Activated CD4-positive, alpha-beta T cell treated with anti-CD3 and anti-CD28 coated beads, Interleukin-2, amount 10 ng/mL, durations not matched to agents 24 days and 14 days (primary cell): ENCODE measurements around the gene TLX1. TPM values are rescaled to one million over a fixed set of nuclear protein-coding genes. Genes with fewer than 3 reads are reported as not detected.

ENCODE experiments used
- DNase-seq: peaks from one replicate; pipeline ENCODE4 v3.0.0; 2022
- H3K27ac Mint-ChIP-seq: one replicate; pipeline ENCODE4 v1.8.0; 2022; ENCODE audit warnings: mild to moderate bottlenecking, mixed read lengths
- H3K27me3 Mint-ChIP-seq: one replicate; pipeline ENCODE4 v1.8.0; 2022; ENCODE audit warnings: mixed read lengths
- H3K36me3 Mint-ChIP-seq: one replicate; pipeline ENCODE4 v1.8.0; 2022; ENCODE audit warnings: low read depth, mild to moderate bottlenecking, mixed read lengths
- H3K4me1 Mint-ChIP-seq: one replicate; pipeline ENCODE4 v1.8.0; 2021; ENCODE audit warnings: mixed read lengths
- H3K4me3 Mint-ChIP-seq: one replicate; pipeline ENCODE4 v1.8.0; 2022; ENCODE audit warnings: mild to moderate bottlenecking, moderate library complexity, mixed read lengths
- H3K9me3 Mint-ChIP-seq: one replicate; pipeline ENCODE4 v1.8.0; 2021; ENCODE audit warnings: mixed read lengths
- intact Hi-C: fragments of 100-400 bp; cut with micrococcal nuclease; formaldehyde crosslinking; loops from one replicate; pipeline ENCODE4 v1.15.1; 2023
- total RNA-seq: library from RNA; stranded (reverse); gene quantifications from 2 replicates; pipeline ENCODE4 v1.2.3, GENCODE V29; 2022

TLX1 gene
- not detected in 2 replicates for total RNA-seq

GRCh38 chr10:101130984-101131961, at the start of gene TLX1:
TLX1 (plus strand) TSS chr10:101131300; CDS start chr10:101131542, 242 bp downstream.
- DNase-seq, result peak; percentile 59
- Mint-ChIP-seq H3K4me3 (no peak within 1 kb of the TSS), H3K27me3 (peaks cover 85% of the 10 kb centered on the region), H3K4me1 (peaks cover 13% of the 10 kb centered on the region), H3K27ac (no peak within 1 kb of the TSS), H3K36me3 (peaks cover 1% of the 10 kb centered on the region), H3K9me3 (no peaks in the 10 kb centered on the region)
- intact Hi-C loops, result loop anchor here (5.0 to 10.0 kb wide), 2 partner anchors 304 to 644 kb away; partner anchors contain the start of gene FGF8

DNA sequence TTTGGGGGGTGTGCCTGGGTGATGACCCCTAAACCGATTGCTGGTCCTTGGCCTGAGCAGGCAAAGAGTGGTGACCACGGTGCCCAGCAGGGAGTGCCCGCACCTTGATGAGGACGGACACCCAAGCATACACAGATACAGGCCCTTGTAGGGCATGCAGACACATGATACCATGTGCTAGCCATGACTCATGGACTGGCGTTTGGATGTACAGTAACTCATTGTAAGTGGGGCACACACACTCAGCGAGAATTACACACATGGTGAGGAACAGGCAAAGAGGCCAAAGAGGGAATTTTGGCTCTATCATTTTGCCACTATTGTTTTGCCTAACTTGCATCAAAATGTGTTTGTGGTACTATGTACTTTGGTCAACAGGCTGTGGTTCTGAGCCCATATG, 45.3 kb upstream of the TLX1 start:
- peaks cover 53% of the 10 kb centered on the region for H3K27me3 Mint-ChIP-seq
- no peak overlapping the region for H3K4me3 Mint-ChIP-seq

GRCh38 chr10:101087376-101087775, 43.7 kb upstream of the TLX1 start:
- peaks cover 52% of the 10 kb centered on the region for H3K27me3 Mint-ChIP-seq
- no peaks in the 10 kb centered on the region for H3K9me3 Mint-ChIP-seq
- DNase-seq, result no peak
- H3K4me3 Mint-ChIP-seq, result no peak overlapping the region
- intact Hi-C loops, result no loop called here
- H3K27ac Mint-ChIP-seq, result no peak overlapping the region
- no peaks in the 10 kb centered on the region for H3K36me3 Mint-ChIP-seq
- H3K4me1 Mint-ChIP-seq, result no peaks in the 10 kb centered on the region

More for the DNA sequence above, 45.3 kb upstream of the TLX1 start:
- Mint-ChIP-seq H3K4me1 (no peaks in the 10 kb centered on the region), H3K9me3 (no peaks in the 10 kb centered on the region), H3K27ac (no peak overlapping the region), H3K36me3 (no peaks in the 10 kb centered on the region)
- no peak for DNase-seq
- intact Hi-C loops, result no loop called here

DNA sequence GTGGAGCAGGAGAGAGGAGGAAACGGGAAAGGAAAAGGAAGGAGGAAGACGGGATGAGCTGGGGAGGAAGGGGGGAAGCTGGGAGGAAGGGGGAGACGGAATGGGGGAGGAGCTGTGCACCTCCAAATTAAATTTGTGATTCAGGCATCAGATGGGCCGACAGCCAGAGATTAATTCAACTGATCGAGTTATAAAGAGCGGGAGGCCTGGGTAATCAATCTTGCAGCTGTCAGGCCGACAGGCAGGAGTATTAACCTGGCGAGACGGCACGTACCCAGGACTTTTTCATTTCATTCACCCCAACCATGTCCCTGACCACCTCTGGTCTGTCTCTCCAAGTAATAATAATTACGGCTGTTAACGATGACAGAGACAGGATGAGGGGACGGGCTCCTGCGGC, 43.1 kb upstream of the TLX1 start:
- no peak for DNase-seq
- Mint-ChIP-seq H3K4me1 (no peaks in the 10 kb centered on the region), H3K36me3 (no peaks in the 10 kb centered on the region), H3K9me3 (no peaks in the 10 kb centered on the region), H3K27me3 (peaks cover 51% of the 10 kb centered on the region), H3K4me3 (no peak overlapping the region), H3K27ac (no peak overlapping the region)
- intact Hi-C loops, result no loop called here

DNA sequence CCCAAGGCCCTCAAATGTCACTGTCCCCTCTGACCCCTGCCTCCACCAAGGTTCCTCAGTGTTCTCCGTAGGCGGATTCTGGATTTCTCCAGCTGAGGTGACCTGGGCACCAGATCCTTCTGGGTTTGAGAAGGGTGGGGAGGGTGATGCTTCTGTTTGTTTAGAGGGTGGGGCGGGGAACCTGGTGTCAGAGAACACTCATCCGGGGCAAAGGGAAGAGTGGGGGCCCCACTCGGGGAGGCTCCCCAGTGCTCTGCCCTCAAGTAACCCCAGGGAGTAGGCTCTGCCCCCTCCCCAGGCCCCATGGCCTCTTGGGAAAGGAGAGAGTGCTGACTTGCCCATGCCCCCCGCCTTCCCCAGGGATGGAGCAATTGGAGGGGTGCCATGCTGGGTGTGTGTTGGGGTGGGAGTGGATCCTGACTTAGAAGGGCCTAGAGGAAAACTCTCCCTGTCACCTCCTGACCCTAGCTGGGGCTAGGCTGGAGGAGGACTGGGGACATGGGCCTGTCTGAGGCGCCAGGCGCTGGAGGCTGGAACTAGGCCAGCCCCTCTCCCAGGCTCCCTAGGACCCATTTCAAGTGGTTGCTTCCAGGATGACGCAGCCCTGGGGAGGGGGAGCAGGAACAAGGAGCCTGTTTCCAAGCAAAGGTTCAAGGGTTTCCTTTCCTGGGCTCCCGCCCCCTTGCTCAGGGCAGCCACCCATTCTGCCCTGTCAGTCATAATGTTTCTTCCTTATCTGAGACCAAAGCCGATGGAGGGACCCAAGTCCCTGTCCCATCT, 41.4 kb upstream of the TLX1 start:
- Mint-ChIP-seq H3K27ac (no peak overlapping the region), H3K4me3 (no peak overlapping the region), H3K27me3 (peaks cover 47% of the 10 kb centered on the region), H3K4me1 (no peaks in the 10 kb centered on the region), H3K9me3 (no peaks in the 10 kb centered on the region), H3K36me3 (no peaks in the 10 kb centered on the region)
- intact Hi-C loops, result no loop called here
- DNase-seq, result no peak

GRCh38 chr10:101090597-101090996, 40.5 kb upstream of the TLX1 start:
- no peak for DNase-seq
- no peaks in the 10 kb centered on the region for H3K9me3 Mint-ChIP-seq
- H3K36me3 Mint-ChIP-seq, result no peaks in the 10 kb centered on the region
- intact Hi-C loops, result no loop called here
- no peak overlapping the region for H3K4me3 Mint-ChIP-seq
- H3K27ac Mint-ChIP-seq, result no peak overlapping the region
- H3K4me1 Mint-ChIP-seq, result peaks cover 2% of the 10 kb centered on the region
- H3K27me3 Mint-ChIP-seq, result peaks cover 41% of the 10 kb centered on the region

DNA sequence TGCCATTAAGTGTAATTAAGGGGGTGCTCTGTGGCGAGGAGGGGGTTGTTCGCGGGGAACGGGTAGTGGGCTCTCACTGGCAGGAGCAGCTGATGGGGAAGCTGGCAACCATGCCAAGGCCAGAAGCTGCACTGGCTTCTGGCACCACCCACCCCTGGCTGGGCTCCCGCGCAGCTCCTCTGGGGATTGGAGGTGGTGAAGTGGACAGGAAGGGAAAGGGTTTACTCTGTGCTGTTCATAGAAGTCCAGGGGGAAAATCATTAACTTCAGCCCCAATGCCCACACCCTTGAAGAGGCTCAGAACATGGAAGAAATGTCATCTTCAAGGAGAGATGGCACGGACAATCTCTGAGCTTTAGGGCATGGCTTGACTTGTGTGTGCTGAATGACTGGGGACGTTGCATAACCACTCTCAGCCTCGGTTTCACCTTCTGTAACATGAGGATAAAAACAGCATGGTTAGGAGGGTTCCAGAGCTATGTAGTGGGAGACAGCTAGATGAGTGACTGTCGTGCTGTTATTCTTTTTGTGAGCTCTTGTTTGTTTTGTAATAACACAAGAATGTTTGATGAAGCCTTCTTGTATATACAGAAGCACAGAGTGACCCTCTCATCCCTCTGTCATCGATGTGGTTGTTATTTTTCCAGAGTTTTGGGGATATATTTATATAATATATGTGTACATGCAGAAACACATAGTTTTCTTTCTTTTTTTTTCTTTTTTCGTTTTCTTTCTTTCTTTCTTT, 39.4 kb upstream of the TLX1 start:
- intact Hi-C loops, result no loop called here
- no peaks in the 10 kb centered on the region for H3K36me3 Mint-ChIP-seq
- no peak for DNase-seq
- peaks cover 4% of the 10 kb centered on the region for H3K4me1 Mint-ChIP-seq
- H3K9me3 Mint-ChIP-seq, result no peaks in the 10 kb centered on the region
- peaks cover 35% of the 10 kb centered on the region for H3K27me3 Mint-ChIP-seq
- H3K27ac Mint-ChIP-seq, result no peak overlapping the region
- no peak overlapping the region for H3K4me3 Mint-ChIP-seq

GRCh38 chr10:101092881-101093354, 38.2 kb upstream of the TLX1 start:
- H3K27ac Mint-ChIP-seq, result no peak overlapping the region
- no peak overlapping the region for H3K4me3 Mint-ChIP-seq
- H3K4me1 Mint-ChIP-seq, result peaks cover 4% of the 10 kb centered on the region
- H3K36me3 Mint-ChIP-seq, result no peaks in the 10 kb centered on the region
- intact Hi-C loops, result no loop called here
- no peaks in the 10 kb centered on the region for H3K9me3 Mint-ChIP-seq
- H3K27me3 Mint-ChIP-seq, result peaks cover 24% of the 10 kb centered on the region
- no peak for DNase-seq

DNA sequence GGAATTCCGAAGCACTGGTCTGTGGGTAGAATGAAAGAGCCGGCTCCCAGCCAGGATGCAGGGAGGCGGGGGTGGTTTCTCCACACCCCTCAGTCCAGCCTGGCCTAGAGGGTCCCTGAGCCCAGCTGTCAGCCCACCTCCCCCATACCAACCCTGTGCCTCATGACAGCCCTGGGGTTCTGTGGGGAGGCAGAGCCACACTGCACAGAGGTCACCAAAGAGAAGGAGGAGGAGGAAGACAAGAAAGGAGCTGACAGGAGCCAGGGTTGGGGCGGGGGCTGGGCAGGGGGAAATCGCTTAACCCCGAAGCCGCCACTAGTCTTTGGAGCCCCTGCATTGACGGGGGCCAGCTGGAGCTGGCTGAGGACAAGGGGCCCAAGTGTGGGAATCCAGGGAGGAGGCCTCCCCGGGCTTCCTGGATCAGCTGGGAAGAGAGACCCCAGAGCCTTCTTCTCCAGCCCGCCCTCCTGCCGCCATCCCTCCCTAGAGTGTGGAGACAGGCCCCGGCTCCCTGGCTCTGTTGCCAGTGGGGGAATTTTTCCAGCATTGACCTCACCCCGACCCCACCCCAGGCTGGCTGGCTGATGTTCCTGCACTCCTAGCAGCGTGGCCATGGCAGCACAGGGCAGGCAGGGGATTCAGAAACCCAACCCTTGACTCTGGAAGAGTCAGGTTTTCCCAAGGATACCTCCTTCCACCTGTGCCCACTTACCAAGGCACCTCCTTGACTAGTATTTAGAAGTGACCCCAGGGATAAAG, 36.8 kb upstream of the TLX1 start:
- Mint-ChIP-seq H3K4me3 (no peak overlapping the region), H3K4me1 (peaks cover 4% of the 10 kb centered on the region), H3K27ac (no peak overlapping the region), H3K27me3 (peaks cover 20% of the 10 kb centered on the region), H3K36me3 (no peaks in the 10 kb centered on the region), H3K9me3 (no peaks in the 10 kb centered on the region)
- intact Hi-C loops, result no loop called here
- no peak for DNase-seq

DNA sequence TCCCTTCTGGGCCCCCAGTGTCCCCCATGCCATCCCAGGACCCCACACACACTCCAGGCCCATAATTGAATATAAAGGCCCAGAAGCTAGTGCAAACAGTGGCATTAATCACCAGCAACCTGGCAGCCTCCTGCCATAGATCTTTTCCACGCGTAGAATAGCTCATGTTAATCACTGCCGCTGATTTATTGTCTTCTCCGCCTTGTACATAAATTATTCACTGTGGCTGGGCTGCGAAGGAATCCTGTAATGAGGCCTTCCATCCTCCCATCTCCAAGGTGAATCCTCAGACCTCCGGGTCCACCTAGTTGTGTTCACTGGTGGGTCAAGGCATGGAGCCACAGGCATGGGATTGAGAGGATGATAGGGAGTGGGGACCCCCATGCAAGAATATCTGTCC, 36.1 kb upstream of the TLX1 start:
- intact Hi-C loops, result loop anchor here (1.0 kb wide), 1 partner anchor 47 kb away; no protein-coding TSS in a partner anchor
- Mint-ChIP-seq H3K4me1 (peaks cover 4% of the 10 kb centered on the region), H3K27ac (no peak overlapping the region), H3K27me3 (peaks cover 27% of the 10 kb centered on the region), H3K9me3 (no peaks in the 10 kb centered on the region), H3K36me3 (no peaks in the 10 kb centered on the region), H3K4me3 (no peak overlapping the region)
- no peak for DNase-seq

GRCh38 chr10:101095550-101096213, 35.4 kb upstream of the TLX1 start:
- DNase-seq, result peak; percentile 92
- intact Hi-C loops, result loop anchor here (1.0 kb wide), 1 partner anchor 47 kb away; no protein-coding TSS in a partner anchor
- H3K9me3 Mint-ChIP-seq, result no peaks in the 10 kb centered on the region
- no peak overlapping the region for H3K27ac Mint-ChIP-seq
- no peaks in the 10 kb centered on the region for H3K36me3 Mint-ChIP-seq
- no peak overlapping the region for H3K4me3 Mint-ChIP-seq
- H3K27me3 Mint-ChIP-seq, result peaks cover 22% of the 10 kb centered on the region
- peaks cover 4% of the 10 kb centered on the region for H3K4me1 Mint-ChIP-seq

GRCh38 chr10:101096378-101096777, 34.7 kb upstream of the TLX1 start:
- DNase-seq, result no peak
- no peaks in the 10 kb centered on the region for H3K36me3 Mint-ChIP-seq
- H3K9me3 Mint-ChIP-seq, result no peaks in the 10 kb centered on the region
- no peak overlapping the region for H3K4me3 Mint-ChIP-seq
- peaks cover 4% of the 10 kb centered on the region for H3K4me1 Mint-ChIP-seq
- H3K27me3 Mint-ChIP-seq, result peaks cover 18% of the 10 kb centered on the region
- intact Hi-C loops, result no loop called here
- H3K27ac Mint-ChIP-seq, result no peak overlapping the region
